Mesothelial cell of epicardium (in vitro differentiated cells): ENCODE data around the gene ADD2. TPM values are rescaled to one million over a fixed set of nuclear protein-coding genes. Genes with fewer than 3 reads are reported as not detected.

Experiments used
- DNase-seq, 2 experiments: peaks; one replicate each; pipeline ENCODE4 v3.0.0; 2021; ENCODE audit warnings: low spot score in 2 of 2; ENCODE audit not compliant: unreplicated experiment in 2 of 2
- H3K27ac Mint-ChIP-seq: 2 replicates; pipeline ENCODE4 v1.8.0; 2021; ENCODE audit warnings: mixed read lengths
- H3K27me3 Mint-ChIP-seq: 2 replicates; pipeline ENCODE4 v1.8.0; 2021; ENCODE audit warnings: low read depth, mixed read lengths
- H3K36me3 Mint-ChIP-seq: 2 replicates; pipeline ENCODE4 v1.8.0; 2021; ENCODE audit warnings: mixed read lengths
- H3K4me1 Mint-ChIP-seq: 2 replicates; pipeline ENCODE4 v1.8.0; 2021; ENCODE audit warnings: mixed read lengths
- H3K4me3 Mint-ChIP-seq: 2 replicates; pipeline ENCODE4 v1.8.0; 2021; ENCODE audit warnings: mild to moderate bottlenecking, moderate library complexity, mixed read lengths
- H3K9me3 Mint-ChIP-seq: 2 replicates; pipeline ENCODE4 v1.8.0; 2021; ENCODE audit warnings: mixed read lengths
- total RNA-seq: library from RNA; stranded (reverse); gene quantifications from 3 replicates; pipeline ENCODE4 v1.2.1, GENCODE V29; 2021
- TF ChIP-seq, protein P1 (sequence below): fragments of 200-600 bp; sonication (generic); IDR thresholded peaks from one replicate; pipeline ENCODE4 v1.5.0; 2021; ENCODE audit warnings: antibody characterized with exemption; ENCODE audit not compliant: unreplicated experiment

The ADD2 gene
- total RNA-seq, 1 donor from 2014 or later: 1.3 TPM

DNA sequence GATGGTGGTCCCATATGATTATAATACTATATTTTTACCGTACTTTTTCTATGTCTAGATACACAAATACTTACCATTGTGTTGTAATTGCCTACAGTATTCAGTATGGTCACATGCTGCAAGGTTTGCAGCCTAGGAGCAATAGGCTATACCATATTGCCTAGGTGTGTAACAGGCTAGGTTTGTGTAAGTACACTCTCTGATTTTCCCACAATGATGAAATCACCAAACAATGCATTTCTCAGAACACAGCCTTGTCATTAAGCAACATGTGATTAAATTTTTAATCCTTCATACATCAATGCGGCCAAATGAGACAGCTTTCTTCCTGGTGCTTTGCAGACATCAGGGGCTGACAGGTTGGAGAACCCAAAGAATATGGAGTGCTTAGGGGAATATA lies 37.3 kb downstream of the ADD2 start:
- H3K36me3 Mint-ChIP-seq: no peaks in the 10 kb centered on the region
- H3K27me3 Mint-ChIP-seq: peaks cover 44% of the 10 kb centered on the region
- no peaks in the 10 kb centered on the region for H3K9me3 Mint-ChIP-seq
- no peak overlapping the region for H3K27ac Mint-ChIP-seq
- TF ChIP-seq, protein P1, sequence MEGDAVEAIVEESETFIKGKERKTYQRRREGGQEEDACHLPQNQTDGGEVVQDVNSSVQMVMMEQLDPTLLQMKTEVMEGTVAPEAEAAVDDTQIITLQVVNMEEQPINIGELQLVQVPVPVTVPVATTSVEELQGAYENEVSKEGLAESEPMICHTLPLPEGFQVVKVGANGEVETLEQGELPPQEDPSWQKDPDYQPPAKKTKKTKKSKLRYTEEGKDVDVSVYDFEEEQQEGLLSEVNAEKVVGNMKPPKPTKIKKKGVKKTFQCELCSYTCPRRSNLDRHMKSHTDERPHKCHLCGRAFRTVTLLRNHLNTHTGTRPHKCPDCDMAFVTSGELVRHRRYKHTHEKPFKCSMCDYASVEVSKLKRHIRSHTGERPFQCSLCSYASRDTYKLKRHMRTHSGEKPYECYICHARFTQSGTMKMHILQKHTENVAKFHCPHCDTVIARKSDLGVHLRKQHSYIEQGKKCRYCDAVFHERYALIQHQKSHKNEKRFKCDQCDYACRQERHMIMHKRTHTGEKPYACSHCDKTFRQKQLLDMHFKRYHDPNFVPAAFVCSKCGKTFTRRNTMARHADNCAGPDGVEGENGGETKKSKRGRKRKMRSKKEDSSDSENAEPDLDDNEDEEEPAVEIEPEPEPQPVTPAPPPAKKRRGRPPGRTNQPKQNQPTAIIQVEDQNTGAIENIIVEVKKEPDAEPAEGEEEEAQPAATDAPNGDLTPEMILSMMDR: no peak
- no peak for DNase-seq
- H3K4me1 Mint-ChIP-seq: peaks cover 12% of the 10 kb centered on the region
- no peak overlapping the region for H3K4me3 Mint-ChIP-seq

DNA sequence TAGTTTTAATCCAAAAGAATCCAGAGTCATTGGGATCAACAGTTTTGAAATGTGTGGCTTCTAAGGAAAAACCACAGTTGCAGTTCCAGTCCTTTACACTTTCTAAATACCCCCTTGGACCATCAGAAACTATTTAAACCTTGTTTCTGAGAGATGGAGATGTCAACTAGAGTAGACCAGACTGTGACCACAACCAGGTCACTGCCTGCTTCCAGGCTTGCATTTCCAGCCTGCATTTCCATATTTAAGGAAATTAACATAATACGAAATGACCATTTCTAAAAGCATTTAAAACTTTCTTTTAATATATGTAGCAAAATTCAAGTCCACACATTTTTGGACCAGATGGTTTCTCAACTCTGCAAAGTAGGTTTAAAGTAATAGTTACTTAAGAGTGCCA lies 38.4 kb downstream of the ADD2 start:
- peaks cover 12% of the 10 kb centered on the region for H3K4me1 Mint-ChIP-seq
- peaks cover 36% of the 10 kb centered on the region for H3K27me3 Mint-ChIP-seq
- no peak for DNase-seq
- H3K27ac Mint-ChIP-seq: no peak overlapping the region
- TF ChIP-seq, protein P1: no peak
- no peaks in the 10 kb centered on the region for H3K9me3 Mint-ChIP-seq
- H3K36me3 Mint-ChIP-seq: no peaks in the 10 kb centered on the region
- H3K4me3 Mint-ChIP-seq: no peak overlapping the region

DNA sequence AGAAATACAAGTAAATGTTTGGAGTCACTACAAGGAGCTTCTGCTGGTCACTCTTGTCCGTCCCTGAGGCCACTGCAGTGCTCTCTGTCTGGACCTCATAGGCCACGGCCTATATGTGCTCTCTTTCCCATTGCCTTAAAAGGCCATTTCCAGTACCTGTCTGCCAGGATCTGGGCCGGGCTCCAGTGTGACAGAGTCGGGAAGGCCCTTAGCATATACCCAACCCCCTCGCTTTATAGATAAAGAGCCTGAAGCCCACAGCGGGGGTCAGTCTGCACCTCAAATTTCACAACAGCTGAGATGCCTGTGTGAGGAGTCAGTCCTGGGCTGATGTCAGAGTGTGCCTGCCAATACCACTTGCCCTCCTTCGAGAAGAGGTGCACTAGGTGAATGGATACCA lies 39.9 kb downstream of the ADD2 start:
- Mint-ChIP-seq H3K4me3 (no peak overlapping the region), H3K36me3 (no peaks in the 10 kb centered on the region), H3K9me3 (no peaks in the 10 kb centered on the region), H3K27me3 (peaks cover 22% of the 10 kb centered on the region), H3K27ac (no peak overlapping the region), H3K4me1 (peaks cover 8% of the 10 kb centered on the region)
- TF ChIP-seq, protein P1: no peak
- no peak for DNase-seq

DNA sequence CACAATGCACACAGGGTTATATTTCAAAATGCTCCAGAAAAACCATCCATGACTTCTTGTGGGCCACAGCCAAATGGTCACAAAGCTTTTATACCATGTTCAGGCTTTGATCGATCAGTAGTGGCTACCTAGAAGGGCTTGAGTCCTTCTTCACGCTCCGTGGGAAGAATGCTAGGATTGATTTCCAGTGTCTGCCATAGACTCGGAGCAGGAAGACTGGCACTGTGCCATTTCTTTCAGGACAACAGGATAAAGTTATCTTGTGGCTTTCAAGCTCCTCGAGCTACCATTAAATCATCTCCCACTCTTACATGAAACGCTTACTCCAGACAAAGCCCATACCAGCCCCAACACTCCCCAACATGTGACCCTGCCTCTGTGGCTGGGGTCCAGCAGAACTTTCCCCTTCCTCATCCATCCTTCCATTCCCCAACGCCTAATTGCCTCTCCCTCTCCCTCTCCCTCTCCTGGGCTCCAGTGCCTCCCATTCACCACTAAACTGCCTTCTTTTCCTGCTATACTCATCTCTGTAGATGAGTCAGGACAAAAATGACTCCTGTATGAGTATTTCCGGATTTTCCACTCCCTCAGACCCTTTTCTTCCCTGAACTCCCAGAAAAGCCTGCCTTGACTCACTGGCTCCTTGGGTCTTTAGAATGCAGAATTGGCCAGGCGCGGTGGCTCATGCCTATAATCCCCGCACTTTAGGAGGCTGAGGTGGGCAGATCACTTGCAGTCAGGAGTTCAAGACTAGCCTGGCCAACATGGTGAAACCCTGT lies 40.9 kb downstream of the ADD2 start:
- Mint-ChIP-seq H3K4me1 (peaks cover 5% of the 10 kb centered on the region), H3K9me3 (no peaks in the 10 kb centered on the region), H3K36me3 (no peaks in the 10 kb centered on the region), H3K27ac (peak overlapping the region; percentile 7), H3K27me3 (peaks cover 12% of the 10 kb centered on the region), H3K4me3 (no peak overlapping the region)
- TF ChIP-seq, protein P1: no peak
- DNase-seq: no peak

DNA sequence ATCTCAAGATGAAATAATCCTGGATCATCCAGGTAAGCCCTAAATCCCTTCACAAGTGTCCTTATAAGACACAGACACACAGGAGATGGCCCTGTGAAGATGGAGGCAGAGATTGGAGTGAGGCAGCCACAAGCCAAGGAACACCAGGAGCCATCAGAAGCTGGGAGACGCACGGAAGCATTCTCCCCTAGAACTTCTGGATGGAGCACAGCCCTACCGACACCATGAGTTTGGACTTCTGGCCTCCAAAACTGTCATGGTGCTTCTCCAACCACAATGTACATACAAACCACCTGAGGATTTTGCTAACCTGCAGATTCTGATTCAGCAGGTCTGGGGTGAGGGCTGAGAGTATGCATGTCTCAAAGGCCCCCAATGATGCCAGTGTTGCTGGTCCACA lies 42.5 kb downstream of the ADD2 start:
- H3K36me3 Mint-ChIP-seq: no peaks in the 10 kb centered on the region
- H3K27ac Mint-ChIP-seq: no peak overlapping the region
- DNase-seq: no peak
- TF ChIP-seq, protein P1: no peak
- H3K4me3 Mint-ChIP-seq: no peak overlapping the region
- no peaks in the 10 kb centered on the region for H3K9me3 Mint-ChIP-seq
- peaks cover 5% of the 10 kb centered on the region for H3K4me1 Mint-ChIP-seq
- H3K27me3 Mint-ChIP-seq: no peaks in the 10 kb centered on the region
